Measurements from ENCODE around the gene TP53TG3F.
"Not testable (repeated sequence)": the region's sequence is repeated elsewhere in the genome, so short reads cannot be mapped to it uniquely, and the experiment has no call there.

The TP53TG3F gene

GRCh38 chr16:33459312-33459711, at the start of gene TP53TG3F:
Gene TP53TG3F (plus strand): TSS chr16:33459612. CDS start chr16:33459680, 68 bp downstream.
- DNase-seq = not testable (repeated sequence)

GRCh38 chr16:33491611-33492010, 32.2 kb downstream of the TP53TG3F start:
- DNase-seq = not testable (repeated sequence)

- DNase-seq = not testable (repeated sequence)
Measured at GRCh38 chr16:33507231-33507630, 47.8 kb downstream of the TP53TG3F start.

- not testable (repeated sequence) for DNase-seq
Measured at GRCh38 chr16:33509070-33509469, 49.7 kb downstream of the TP53TG3F start.

GRCh38 chr16:33509906-33510305, 50.5 kb downstream of the TP53TG3F start:
- DNase-seq = not testable (repeated sequence)
